Measurements from ENCODE around the gene DCAF7.

Gene DCAF7

GRCh38 chr17:63534078-63534570, 16.2 kb upstream of the DCAF7 start:
- no peak for TF ChIP-seq CTCF (IDR thresholded peaks at IDR 0.05; ENCODE audit: low read depth, low read length)

GRCh38 chr17:63534816-63535455, 15.3 kb upstream of the DCAF7 start:
- H3K4me3 ChIP-seq (ENCODE audit: low read depth, low read length): no peak overlapping the region
- no peak for TF ChIP-seq CTCF (IDR thresholded peaks at IDR 0.05; ENCODE audit: low read depth, low read length)

More at GRCh38 chr17:63534078-63534570, 16.2 kb upstream of the DCAF7 start:
- H3K4me3 ChIP-seq (ENCODE audit: low read depth, low read length): no peak overlapping the region

- H3K4me3 ChIP-seq (ENCODE audit: low read depth, low read length): no peak overlapping the region
- no peak for TF ChIP-seq CTCF (IDR thresholded peaks at IDR 0.05; ENCODE audit: low read depth, low read length)
These were observed 14.6 kb upstream of the DCAF7 start for GRCh38 chr17:63535640-63536039.

- TF ChIP-seq CTCF (IDR thresholded peaks at IDR 0.05; ENCODE audit: low read depth, low read length): no peak
- H3K4me3 ChIP-seq (ENCODE audit: low read depth, low read length): no peak overlapping the region
These were observed 13.3 kb upstream of the DCAF7 start for GRCh38 chr17:63537001-63537400.

GRCh38 chr17:63537991-63538692, 12.1 kb upstream of the DCAF7 start:
- no peak overlapping the region for H3K4me3 ChIP-seq (ENCODE audit: low read depth, low read length)
- no peak for TF ChIP-seq CTCF (IDR thresholded peaks at IDR 0.05; ENCODE audit: low read depth, low read length)

- no peak for TF ChIP-seq CTCF (IDR thresholded peaks at IDR 0.05; ENCODE audit: low read depth, low read length)
- no peak overlapping the region for H3K4me3 ChIP-seq (ENCODE audit: low read depth, low read length)
These were observed 11.3 kb upstream of the DCAF7 start for GRCh38 chr17:63538693-63539595.

All from WI38 (cell line).